ENCODE measurements around the gene ZNF177.
A peak's percentile ranks its signal among the peaks of the same experiment; 100 is the strongest.

ZNF177 gene

DNA sequence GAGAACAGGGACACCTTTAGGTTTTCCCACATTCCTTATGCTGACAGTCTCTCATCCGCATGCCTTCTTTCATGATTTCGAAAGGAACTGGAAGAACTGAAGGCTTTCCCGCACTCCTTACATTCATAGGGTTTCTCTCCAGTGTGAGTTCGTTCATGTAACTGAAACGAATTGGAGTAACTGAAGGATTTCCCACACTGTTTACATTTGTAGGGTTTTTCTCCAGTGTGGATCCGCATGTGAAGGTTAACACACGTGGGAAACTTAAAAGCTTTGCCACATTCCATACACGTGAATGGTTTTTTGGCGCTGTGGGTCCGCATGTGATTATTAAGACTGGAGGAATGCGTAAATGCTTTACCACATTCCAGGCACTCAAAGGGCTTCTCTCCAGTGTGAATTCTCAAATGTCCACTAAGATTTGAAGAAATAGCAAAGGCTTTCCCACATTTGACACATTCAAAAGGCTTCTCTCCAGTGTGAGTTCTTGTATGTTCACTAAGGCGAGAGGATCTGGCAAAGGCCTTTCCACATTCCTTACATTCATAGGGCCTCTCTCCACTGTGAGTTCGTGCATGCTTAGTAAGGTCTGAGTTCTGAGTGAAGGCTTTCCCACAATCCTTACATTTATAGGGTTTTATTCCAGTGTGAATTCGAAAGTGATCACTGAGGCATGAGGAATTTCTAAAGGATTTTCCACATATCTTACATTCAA, 50.6 kb downstream of the ZNF177 start:
- no peak for DNase-seq (ENCODE audit: low read depth)
- TF ChIP-seq, protein P1, sequence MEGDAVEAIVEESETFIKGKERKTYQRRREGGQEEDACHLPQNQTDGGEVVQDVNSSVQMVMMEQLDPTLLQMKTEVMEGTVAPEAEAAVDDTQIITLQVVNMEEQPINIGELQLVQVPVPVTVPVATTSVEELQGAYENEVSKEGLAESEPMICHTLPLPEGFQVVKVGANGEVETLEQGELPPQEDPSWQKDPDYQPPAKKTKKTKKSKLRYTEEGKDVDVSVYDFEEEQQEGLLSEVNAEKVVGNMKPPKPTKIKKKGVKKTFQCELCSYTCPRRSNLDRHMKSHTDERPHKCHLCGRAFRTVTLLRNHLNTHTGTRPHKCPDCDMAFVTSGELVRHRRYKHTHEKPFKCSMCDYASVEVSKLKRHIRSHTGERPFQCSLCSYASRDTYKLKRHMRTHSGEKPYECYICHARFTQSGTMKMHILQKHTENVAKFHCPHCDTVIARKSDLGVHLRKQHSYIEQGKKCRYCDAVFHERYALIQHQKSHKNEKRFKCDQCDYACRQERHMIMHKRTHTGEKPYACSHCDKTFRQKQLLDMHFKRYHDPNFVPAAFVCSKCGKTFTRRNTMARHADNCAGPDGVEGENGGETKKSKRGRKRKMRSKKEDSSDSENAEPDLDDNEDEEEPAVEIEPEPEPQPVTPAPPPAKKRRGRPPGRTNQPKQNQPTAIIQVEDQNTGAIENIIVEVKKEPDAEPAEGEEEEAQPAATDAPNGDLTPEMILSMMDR (IDR thresholded peaks at IDR 0.05; ENCODE audit: control insufficient read depth, insufficient read depth, low read depth, low read length, missing control alignments) = no peak
- H3K4me3 ChIP-seq (ENCODE audit: control insufficient read depth, low read depth, low read length) = no peak overlapping the region

DNA sequence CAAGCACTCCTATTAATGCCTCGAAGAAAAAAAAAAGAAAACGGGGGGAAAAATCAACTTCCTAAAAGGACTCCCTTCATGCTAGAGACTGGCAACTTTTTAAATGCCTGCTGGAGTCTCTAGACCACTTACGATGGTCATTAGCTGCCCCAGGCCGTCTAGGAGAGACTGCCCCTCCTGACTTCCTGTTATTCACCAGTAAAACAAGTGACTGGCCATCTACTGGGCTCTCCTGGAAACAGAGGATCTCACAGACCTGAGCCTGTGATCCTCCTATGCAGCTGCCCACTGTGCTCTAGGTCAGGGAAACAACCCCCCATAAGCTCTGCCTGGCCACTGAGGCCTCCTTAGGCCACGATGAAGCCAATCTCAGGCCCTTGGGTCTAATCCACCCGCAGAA, 65.1 kb downstream of the ZNF177 start:
- TF ChIP-seq, protein P1 (IDR thresholded peaks at IDR 0.05; ENCODE audit: control insufficient read depth, insufficient read depth, low read depth, low read length, missing control alignments) = no peak
- no peak overlapping the region for H3K4me3 ChIP-seq (ENCODE audit: control insufficient read depth, low read depth, low read length)
- DNase-seq (ENCODE audit: low read depth) = no peak

DNA sequence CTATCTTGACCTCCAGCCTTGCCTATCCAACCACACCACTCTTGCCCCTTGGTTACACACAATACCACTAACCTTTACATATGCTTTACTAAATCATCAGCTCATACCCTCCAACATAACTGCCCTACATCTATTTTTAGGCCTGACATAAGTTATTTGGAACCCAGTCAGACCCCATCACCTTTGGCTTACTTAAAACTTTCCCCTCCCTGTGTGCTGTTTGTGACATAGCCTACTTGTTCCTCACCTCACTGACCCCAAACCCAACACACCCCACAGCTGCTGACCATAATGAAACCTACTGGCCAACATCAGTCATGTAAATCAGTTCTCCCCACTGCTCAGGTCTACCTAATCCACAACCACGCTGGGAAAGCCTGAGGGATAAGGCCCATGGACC, 67.6 kb downstream of the ZNF177 start:
- TF ChIP-seq, protein P1 (IDR thresholded peaks at IDR 0.05; ENCODE audit: control insufficient read depth, insufficient read depth, low read depth, low read length, missing control alignments) = no peak
- DNase-seq (ENCODE audit: low read depth) = no peak
- no peak overlapping the region for H3K4me3 ChIP-seq (ENCODE audit: control insufficient read depth, low read depth, low read length)

DNA sequence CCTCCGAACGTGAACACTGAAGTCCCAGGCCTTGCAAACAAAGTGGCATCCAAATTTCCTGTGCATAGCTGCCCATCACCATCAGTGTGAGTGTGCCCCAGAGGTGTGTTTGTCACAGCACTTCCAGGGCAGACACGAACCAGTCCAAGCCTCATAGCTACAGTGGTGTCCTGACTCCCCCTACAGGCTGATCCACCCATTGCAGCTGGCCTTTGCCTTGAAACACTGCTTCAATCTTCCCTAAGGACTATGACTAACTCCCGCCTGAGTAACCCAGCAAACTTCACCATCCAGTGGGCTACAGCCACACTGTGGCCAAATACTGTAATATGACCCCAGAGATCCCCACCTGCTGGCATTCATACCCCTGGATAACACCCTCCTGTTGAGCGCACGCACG, 68.7 kb downstream of the ZNF177 start:
- no peak for DNase-seq (ENCODE audit: low read depth)
- TF ChIP-seq, protein P1 (IDR thresholded peaks at IDR 0.05; ENCODE audit: control insufficient read depth, insufficient read depth, low read depth, low read length, missing control alignments) = peak; percentile 52
- no peak overlapping the region for H3K4me3 ChIP-seq (ENCODE audit: control insufficient read depth, low read depth, low read length)
